Dendritic cell treated with granulocyte-macrophage colony-stimulating factor and Interleukin-4, amounts not matched to agents 40 ng/mL and 50 ng/mL, for 4 days (primary cell): ENCODE measurements around the gene ADAMTS17.

Experiments
- H3K27ac Mint-ChIP-seq: one replicate; pipeline ENCODE4 v1.8.0; 2022; ENCODE audit warnings: mild to moderate bottlenecking, mixed read lengths
- H3K27me3 Mint-ChIP-seq: one replicate; pipeline ENCODE4 v1.8.0; 2022; ENCODE audit warnings: mild to moderate bottlenecking, mixed read lengths
- H3K36me3 Mint-ChIP-seq: one replicate; pipeline ENCODE4 v1.8.0; 2022; ENCODE audit warnings: low read depth, mixed read lengths
- H3K4me1 Mint-ChIP-seq: one replicate; pipeline ENCODE4 v1.8.0; 2022; ENCODE audit warnings: low read depth, mixed read lengths
- H3K4me3 Mint-ChIP-seq: one replicate; pipeline ENCODE4 v1.8.0; 2022; ENCODE audit warnings: mild to moderate bottlenecking, moderate library complexity, mixed read lengths
- H3K9me3 Mint-ChIP-seq: one replicate; pipeline ENCODE4 v1.8.0; 2022; ENCODE audit warnings: mixed read lengths
- intact Hi-C: fragments of 100-400 bp; cut with micrococcal nuclease; formaldehyde crosslinking; loops from one replicate; pipeline ENCODE4 v1.15.0; 2022

The ADAMTS17 gene

GRCh38 chr15:99977929-99978328, 363.8 kb downstream of the ADAMTS17 start:
- no peaks in the 10 kb centered on the region for H3K9me3 Mint-ChIP-seq
- no peak overlapping the region for H3K27ac Mint-ChIP-seq
- intact Hi-C loops = no loop called here
- no peaks in the 10 kb centered on the region for H3K4me1 Mint-ChIP-seq
- H3K4me3 Mint-ChIP-seq = no peak overlapping the region
- H3K36me3 Mint-ChIP-seq = no peaks in the 10 kb centered on the region
- peaks cover 17% of the 10 kb centered on the region for H3K27me3 Mint-ChIP-seq

- Mint-ChIP-seq H3K4me3 (no peak overlapping the region), H3K4me1 (no peaks in the 10 kb centered on the region), H3K27ac (no peak overlapping the region), H3K36me3 (no peaks in the 10 kb centered on the region), H3K9me3 (no peaks in the 10 kb centered on the region), H3K27me3 (peaks cover 6% of the 10 kb centered on the region)
- intact Hi-C loops = no loop called here
These were observed 364.9 kb downstream of the ADAMTS17 start for GRCh38 chr15:99976811-99977271.

DNA sequence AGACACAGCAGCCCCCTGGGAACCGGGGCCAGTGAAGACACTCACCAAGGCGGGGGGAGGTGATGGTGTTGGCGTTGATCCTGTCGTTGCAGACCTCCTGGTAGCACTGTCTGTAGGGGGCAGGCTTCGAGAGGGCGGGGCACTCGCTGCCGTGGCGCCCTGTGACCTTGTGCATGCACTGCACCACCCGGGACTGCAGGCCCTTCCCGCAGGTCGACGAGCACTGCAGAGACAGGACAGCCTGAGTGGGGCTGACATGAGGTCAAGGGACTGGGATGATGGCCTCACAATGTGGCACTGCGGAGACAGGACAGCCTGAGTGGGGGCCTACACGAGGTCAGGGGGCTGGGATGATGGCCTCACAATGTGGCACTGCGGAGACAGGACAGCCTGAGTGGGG, 365.8 kb downstream of the ADAMTS17 start:
- no peaks in the 10 kb centered on the region for H3K9me3 Mint-ChIP-seq
- H3K36me3 Mint-ChIP-seq = no peaks in the 10 kb centered on the region
- intact Hi-C loops = no loop called here
- no peaks in the 10 kb centered on the region for H3K4me1 Mint-ChIP-seq
- H3K27me3 Mint-ChIP-seq = peaks cover 1% of the 10 kb centered on the region
- H3K4me3 Mint-ChIP-seq = no peak overlapping the region
- no peak overlapping the region for H3K27ac Mint-ChIP-seq

DNA sequence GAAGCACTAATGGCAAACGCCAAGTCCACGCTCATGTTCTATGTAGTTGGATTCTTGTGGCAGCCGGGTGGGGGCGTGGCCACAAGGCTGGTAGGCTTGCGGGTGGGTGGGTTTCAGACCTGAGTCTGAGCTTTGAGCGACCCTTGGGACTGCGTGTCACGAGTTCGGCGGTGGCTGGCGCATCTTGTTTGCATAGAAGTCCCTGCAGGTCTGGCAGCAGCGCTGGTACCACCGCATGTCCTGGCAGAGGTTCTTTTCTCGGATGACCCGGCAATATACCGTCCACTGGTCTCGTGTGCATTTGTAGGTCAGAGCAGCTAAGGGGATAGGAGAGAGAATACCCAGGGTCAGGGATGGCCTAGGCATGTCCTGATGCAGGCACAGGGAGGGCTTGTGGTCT, 367.5 kb downstream of the ADAMTS17 start:
- intact Hi-C loops = no loop called here
- H3K27ac Mint-ChIP-seq = no peak overlapping the region
- no peaks in the 10 kb centered on the region for H3K36me3 Mint-ChIP-seq
- H3K4me1 Mint-ChIP-seq = no peaks in the 10 kb centered on the region
- H3K27me3 Mint-ChIP-seq = peaks cover 1% of the 10 kb centered on the region
- no peak overlapping the region for H3K4me3 Mint-ChIP-seq
- H3K9me3 Mint-ChIP-seq = no peaks in the 10 kb centered on the region

GRCh38 chr15:99973351-99973750, 368.4 kb downstream of the ADAMTS17 start:
- H3K4me3 Mint-ChIP-seq = no peak overlapping the region
- peaks cover 1% of the 10 kb centered on the region for H3K27me3 Mint-ChIP-seq
- H3K4me1 Mint-ChIP-seq = no peaks in the 10 kb centered on the region
- H3K27ac Mint-ChIP-seq = no peak overlapping the region
- H3K9me3 Mint-ChIP-seq = no peaks in the 10 kb centered on the region
- H3K36me3 Mint-ChIP-seq = no peaks in the 10 kb centered on the region
- intact Hi-C loops = no loop called here

GRCh38 chr15:99970891-99971430, 370.8 kb downstream of the ADAMTS17 start:
- Mint-ChIP-seq H3K27me3 (no peaks in the 10 kb centered on the region), H3K36me3 (no peaks in the 10 kb centered on the region), H3K4me3 (no peak overlapping the region), H3K27ac (no peak overlapping the region), H3K4me1 (no peaks in the 10 kb centered on the region), H3K9me3 (no peaks in the 10 kb centered on the region)
- intact Hi-C loops = no loop called here

DNA sequence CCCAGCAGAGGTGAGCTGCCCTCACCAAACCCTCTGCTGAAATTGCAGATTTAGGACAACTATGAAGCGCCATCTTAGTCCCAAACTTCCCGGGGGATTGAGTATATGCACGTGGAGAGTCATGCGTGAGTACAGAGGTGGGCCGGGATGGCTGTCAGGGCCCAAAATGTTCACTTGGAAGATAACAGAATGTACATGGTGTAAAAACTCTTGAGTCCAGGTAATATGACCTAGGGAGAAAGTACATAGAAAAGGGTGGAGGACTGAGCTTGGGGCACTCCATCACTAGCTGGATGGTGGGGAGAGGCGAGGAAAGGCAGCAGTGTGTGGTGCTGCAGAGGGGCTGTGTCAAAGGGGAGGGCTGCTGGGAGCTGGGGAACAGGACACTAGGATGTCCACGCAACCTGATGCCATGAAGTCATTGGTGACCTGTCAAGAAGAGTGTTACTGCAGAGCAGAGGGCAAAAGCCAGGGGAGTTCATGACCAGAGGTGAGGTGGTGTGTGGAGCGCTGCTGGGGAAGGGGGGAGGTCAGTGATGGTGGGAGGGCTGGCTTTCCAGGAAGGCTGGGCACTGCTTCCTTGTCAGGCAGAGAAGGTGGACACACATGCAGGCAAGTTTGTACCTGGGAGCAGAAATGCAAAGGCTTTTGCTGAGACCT, 372.4 kb downstream of the ADAMTS17 start:
- intact Hi-C loops = no loop called here
- no peak overlapping the region for H3K27ac Mint-ChIP-seq
- no peaks in the 10 kb centered on the region for H3K36me3 Mint-ChIP-seq

GRCh38 chr15:99967841-99968371, 373.9 kb downstream of the ADAMTS17 start:
- H3K36me3 Mint-ChIP-seq = no peaks in the 10 kb centered on the region
- intact Hi-C loops = no loop called here
- H3K4me1 Mint-ChIP-seq = no peaks in the 10 kb centered on the region
- H3K27ac Mint-ChIP-seq = no peak overlapping the region
- no peaks in the 10 kb centered on the region for H3K9me3 Mint-ChIP-seq
- H3K4me3 Mint-ChIP-seq = no peak overlapping the region
- no peaks in the 10 kb centered on the region for H3K27me3 Mint-ChIP-seq

More for the DNA sequence above, 372.4 kb downstream of the ADAMTS17 start:
- Mint-ChIP-seq H3K9me3 (no peaks in the 10 kb centered on the region), H3K27me3 (no peaks in the 10 kb centered on the region), H3K4me1 (no peaks in the 10 kb centered on the region), H3K4me3 (no peak overlapping the region)

GRCh38 chr15:99966815-99967214, 375.0 kb downstream of the ADAMTS17 start:
- Mint-ChIP-seq H3K4me1 (no peaks in the 10 kb centered on the region), H3K4me3 (no peak overlapping the region), H3K36me3 (no peaks in the 10 kb centered on the region), H3K27ac (no peak overlapping the region), H3K9me3 (no peaks in the 10 kb centered on the region), H3K27me3 (no peaks in the 10 kb centered on the region)
- intact Hi-C loops = no loop called here

- H3K36me3 Mint-ChIP-seq = no peaks in the 10 kb centered on the region
- no peak overlapping the region for H3K27ac Mint-ChIP-seq
- intact Hi-C loops = no loop called here
- no peaks in the 10 kb centered on the region for H3K4me1 Mint-ChIP-seq
- H3K9me3 Mint-ChIP-seq = no peaks in the 10 kb centered on the region
- H3K27me3 Mint-ChIP-seq = no peaks in the 10 kb centered on the region
- H3K4me3 Mint-ChIP-seq = no peak overlapping the region
These were observed 376.4 kb downstream of the ADAMTS17 start for GRCh38 chr15:99965376-99965775.

GRCh38 chr15:99963976-99964375, 377.8 kb downstream of the ADAMTS17 start:
- H3K9me3 Mint-ChIP-seq = no peaks in the 10 kb centered on the region
- no peak overlapping the region for H3K27ac Mint-ChIP-seq
- intact Hi-C loops = no loop called here
- no peak overlapping the region for H3K4me3 Mint-ChIP-seq
- no peaks in the 10 kb centered on the region for H3K27me3 Mint-ChIP-seq
- no peaks in the 10 kb centered on the region for H3K4me1 Mint-ChIP-seq
- no peaks in the 10 kb centered on the region for H3K36me3 Mint-ChIP-seq

- no peaks in the 10 kb centered on the region for H3K9me3 Mint-ChIP-seq
- intact Hi-C loops = no loop called here
These were observed 378.5 kb downstream of the ADAMTS17 start for GRCh38 chr15:99963096-99963825.

GRCh38 chr15:99962006-99962561, 379.7 kb downstream of the ADAMTS17 start:
- Mint-ChIP-seq H3K9me3 (no peaks in the 10 kb centered on the region), H3K36me3 (no peaks in the 10 kb centered on the region), H3K4me1 (no peaks in the 10 kb centered on the region), H3K27me3 (no peaks in the 10 kb centered on the region), H3K27ac (no peak overlapping the region), H3K4me3 (no peak overlapping the region)
- intact Hi-C loops = no loop called here

More at GRCh38 chr15:99963096-99963825, 378.5 kb downstream of the ADAMTS17 start:
- no peak overlapping the region for H3K27ac Mint-ChIP-seq
- no peaks in the 10 kb centered on the region for H3K27me3 Mint-ChIP-seq
- no peaks in the 10 kb centered on the region for H3K36me3 Mint-ChIP-seq
- no peak overlapping the region for H3K4me3 Mint-ChIP-seq
- no peaks in the 10 kb centered on the region for H3K4me1 Mint-ChIP-seq

DNA sequence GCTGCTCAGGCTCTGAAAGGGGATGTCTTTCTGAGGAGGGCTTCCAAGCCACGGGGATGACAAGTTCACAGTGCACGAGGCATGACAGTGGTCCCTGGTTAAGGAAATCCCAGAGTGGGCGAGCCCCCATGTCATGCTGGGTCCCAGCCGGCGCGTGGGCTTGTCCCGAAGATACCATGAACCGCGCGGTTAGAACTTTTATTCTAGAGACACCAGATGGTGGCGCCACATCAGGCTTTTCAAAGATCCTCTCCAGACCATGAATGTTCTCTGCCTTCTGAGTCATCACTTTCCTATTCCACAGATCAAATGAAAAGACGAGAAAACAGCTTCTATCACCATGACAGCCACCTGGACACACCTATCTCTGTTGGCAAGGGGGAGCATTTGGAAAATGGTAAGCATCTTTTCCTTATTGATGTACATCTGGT, 380.7 kb downstream of the ADAMTS17 start:
- no peaks in the 10 kb centered on the region for H3K27me3 Mint-ChIP-seq
- intact Hi-C loops = no loop called here

More for the DNA sequence above, 380.7 kb downstream of the ADAMTS17 start:
- H3K27ac Mint-ChIP-seq = no peak overlapping the region
- H3K4me1 Mint-ChIP-seq = no peaks in the 10 kb centered on the region
- H3K4me3 Mint-ChIP-seq = no peak overlapping the region
- no peaks in the 10 kb centered on the region for H3K36me3 Mint-ChIP-seq
- no peaks in the 10 kb centered on the region for H3K9me3 Mint-ChIP-seq
